ENCODE results near the gene DCST2. TPM values are rescaled to one million over a fixed set of nuclear protein-coding genes. Genes with fewer than 3 reads are reported as not detected.

DCST2 gene
- total and polyA plus RNA-seq, 7 donors, result 0.27 to 2.0 (median 0.43) TPM; not detected in 3

DNA sequence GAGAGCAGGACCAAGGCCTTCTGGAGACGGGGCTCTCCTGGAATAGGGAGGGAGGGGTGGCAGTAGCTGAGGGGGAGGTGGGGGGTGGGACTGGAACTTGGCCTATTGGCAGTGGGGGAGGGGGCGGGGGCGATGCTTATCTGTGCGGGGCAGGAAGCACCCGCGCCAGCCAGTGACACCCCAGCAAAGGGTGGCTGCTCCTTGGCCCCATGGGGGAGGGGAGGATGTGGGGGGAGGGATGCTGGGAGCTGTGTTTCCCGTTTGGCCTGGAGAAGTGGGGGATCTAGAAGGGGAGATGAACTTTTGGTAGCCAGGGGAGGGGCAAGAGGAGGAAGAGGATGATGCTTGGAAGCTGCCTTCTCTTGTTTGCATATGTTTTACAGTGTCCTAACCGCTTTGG lies 19.9 kb downstream of the DCST2 start:
- Histone ChIP-seq H3K4me1 (peaks cover 0 to 70% (median 54%) of the 10 kb centered on the region in 4 donors), H3K4me3 (no peak overlapping the region), H3K27me3 (no peaks in the 10 kb centered on the region), H3K9me3 (no peaks in the 10 kb centered on the region), H3K36me3 (peaks cover 0 to 28% (median 9%) of the 10 kb centered on the region in 4 donors), H3K27ac (peak overlapping the region; percentile 28 to 98 (median 76))
- intact Hi-C loops (cut with DNase I), result no loop called here
- 30 to 31% methylated on average over 8 of the region's 8 CpGs for WGBS, 2 donors
- DNase-seq, result no peak
- TF ChIP-seq, protein P1, sequence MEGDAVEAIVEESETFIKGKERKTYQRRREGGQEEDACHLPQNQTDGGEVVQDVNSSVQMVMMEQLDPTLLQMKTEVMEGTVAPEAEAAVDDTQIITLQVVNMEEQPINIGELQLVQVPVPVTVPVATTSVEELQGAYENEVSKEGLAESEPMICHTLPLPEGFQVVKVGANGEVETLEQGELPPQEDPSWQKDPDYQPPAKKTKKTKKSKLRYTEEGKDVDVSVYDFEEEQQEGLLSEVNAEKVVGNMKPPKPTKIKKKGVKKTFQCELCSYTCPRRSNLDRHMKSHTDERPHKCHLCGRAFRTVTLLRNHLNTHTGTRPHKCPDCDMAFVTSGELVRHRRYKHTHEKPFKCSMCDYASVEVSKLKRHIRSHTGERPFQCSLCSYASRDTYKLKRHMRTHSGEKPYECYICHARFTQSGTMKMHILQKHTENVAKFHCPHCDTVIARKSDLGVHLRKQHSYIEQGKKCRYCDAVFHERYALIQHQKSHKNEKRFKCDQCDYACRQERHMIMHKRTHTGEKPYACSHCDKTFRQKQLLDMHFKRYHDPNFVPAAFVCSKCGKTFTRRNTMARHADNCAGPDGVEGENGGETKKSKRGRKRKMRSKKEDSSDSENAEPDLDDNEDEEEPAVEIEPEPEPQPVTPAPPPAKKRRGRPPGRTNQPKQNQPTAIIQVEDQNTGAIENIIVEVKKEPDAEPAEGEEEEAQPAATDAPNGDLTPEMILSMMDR (IDR thresholded peaks at IDR 0.05), result no peak
- TF ChIP-seq POLR2AphosphoS5 (IDR thresholded peaks at IDR 0.05), result no peak
- TF ChIP-seq POLR2A (IDR thresholded peaks at IDR 0.05), result no peak
- no peak for TF ChIP-seq EP300 (IDR thresholded peaks at IDR 0.05)

DNA sequence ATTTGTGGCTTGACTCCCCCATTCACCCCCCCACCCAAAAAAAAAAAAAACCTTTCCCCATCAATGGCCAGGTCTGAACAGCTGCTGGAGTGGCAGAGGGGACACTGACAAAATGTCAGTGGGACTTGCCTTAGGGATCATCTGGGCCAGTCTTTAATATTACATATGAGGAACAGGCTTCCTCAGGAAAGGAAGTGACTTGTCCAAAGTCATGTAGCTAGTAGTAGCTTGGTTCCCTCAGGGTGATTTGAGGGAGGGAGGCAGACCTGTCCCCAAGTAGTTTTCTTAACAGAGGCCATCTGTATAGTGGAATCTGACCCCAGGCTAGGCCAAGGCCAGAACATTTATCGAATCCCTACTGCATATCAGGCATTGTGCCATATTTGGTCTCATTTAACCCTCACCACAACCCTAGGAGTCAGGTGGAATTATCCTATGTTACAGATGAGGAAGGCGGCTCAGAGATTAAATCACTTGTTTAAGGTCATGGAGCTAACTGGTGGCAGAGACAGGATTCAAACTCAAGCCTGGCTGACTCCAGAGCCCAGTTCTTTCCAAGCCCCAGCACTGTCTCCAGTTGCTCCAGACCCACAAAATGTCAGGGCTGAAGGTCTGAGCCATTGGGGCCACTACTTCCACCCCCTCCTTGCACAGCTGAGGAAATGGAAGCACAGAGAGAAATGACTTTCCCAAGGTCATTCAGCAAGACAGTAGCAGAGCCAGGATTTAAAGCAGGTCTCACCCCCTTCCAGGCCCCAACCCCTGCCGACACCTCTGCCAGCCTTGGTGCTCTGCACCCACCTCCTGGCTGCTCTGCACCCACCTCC lies 20.6 kb downstream of the DCST2 start:
- H3K9me3 ChIP-seq, result no peaks in the 10 kb centered on the region
- H3K27me3 ChIP-seq, result no peaks in the 10 kb centered on the region
- TF ChIP-seq POLR2A (IDR thresholded peaks at IDR 0.05), result no peak
- TF ChIP-seq EP300 (IDR thresholded peaks at IDR 0.05), result no peak
- TF ChIP-seq, protein P1 (IDR thresholded peaks at IDR 0.05), result no peak
- no peak for TF ChIP-seq POLR2AphosphoS5 (IDR thresholded peaks at IDR 0.05)
- peak overlapping the region; percentile 55 to 98 (median 97) for H3K27ac ChIP-seq
- intact Hi-C loops (cut with DNase I), result no loop called here
- DNase-seq, result no peak
- H3K4me3 ChIP-seq, result no peak overlapping the region
- H3K4me1 ChIP-seq, result peaks cover 0 to 73% (median 55%) of the 10 kb centered on the region in 4 donors
- peaks cover 0 to 28% (median 9%) of the 10 kb centered on the region in 4 donors for H3K36me3 ChIP-seq
- 49 to 70% methylated on average over 3 of the region's 3 CpGs for WGBS, 2 donors

DNA sequence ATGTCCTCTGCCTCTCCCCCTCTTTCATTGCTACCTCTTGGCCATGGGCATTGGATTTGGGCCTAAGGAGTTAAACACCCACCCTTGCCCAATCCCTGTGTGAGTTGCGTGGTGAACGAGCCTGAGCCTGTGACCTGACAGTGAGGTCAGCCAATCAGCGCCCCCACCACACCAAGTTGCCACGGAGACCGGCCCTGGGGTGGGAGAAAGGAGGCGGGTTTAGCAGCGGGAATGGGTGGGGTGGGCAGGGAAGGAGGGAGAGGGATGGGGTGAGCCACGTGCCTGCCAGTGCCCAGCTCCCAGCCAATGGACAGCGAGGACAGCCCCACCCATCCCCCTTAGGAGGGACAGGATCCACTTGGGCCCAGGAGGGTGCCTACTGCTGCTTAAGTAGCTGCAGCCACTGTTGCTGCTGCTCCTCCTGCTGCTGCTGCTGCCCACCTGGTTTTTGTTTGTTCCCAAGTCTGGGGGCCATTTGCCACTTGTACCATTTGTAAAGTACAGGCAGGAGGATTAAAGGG lies 21.5 kb downstream of the DCST2 start:
- Histone ChIP-seq H3K9me3 (no peaks in the 10 kb centered on the region), H3K27ac (peak overlapping the region; percentile 64 to 98 (median 97)), H3K36me3 (peaks cover 0 to 28% (median 9%) of the 10 kb centered on the region in 4 donors), H3K4me1 (peaks cover 0 to 73% (median 56%) of the 10 kb centered on the region in 4 donors), H3K27me3 (no peaks in the 10 kb centered on the region), H3K4me3 (no peak overlapping the region)
- intact Hi-C loops (cut with DNase I), result no loop called here
- peak in 2 of 4 donors; percentile 16 to 60 for TF ChIP-seq POLR2AphosphoS5 (IDR thresholded peaks at IDR 0.05)
- peak in 1 of 2 donors; percentile 57 for TF ChIP-seq POLR2A (IDR thresholded peaks at IDR 0.05)
- TF ChIP-seq EP300 (IDR thresholded peaks at IDR 0.05), result no peak
- TF ChIP-seq, protein P1 (IDR thresholded peaks at IDR 0.05), result no peak
- DNase-seq, result peak; percentile 90
- 5 to 40% methylated on average over 9 of the region's 9 CpGs for WGBS, 2 donors

DNA sequence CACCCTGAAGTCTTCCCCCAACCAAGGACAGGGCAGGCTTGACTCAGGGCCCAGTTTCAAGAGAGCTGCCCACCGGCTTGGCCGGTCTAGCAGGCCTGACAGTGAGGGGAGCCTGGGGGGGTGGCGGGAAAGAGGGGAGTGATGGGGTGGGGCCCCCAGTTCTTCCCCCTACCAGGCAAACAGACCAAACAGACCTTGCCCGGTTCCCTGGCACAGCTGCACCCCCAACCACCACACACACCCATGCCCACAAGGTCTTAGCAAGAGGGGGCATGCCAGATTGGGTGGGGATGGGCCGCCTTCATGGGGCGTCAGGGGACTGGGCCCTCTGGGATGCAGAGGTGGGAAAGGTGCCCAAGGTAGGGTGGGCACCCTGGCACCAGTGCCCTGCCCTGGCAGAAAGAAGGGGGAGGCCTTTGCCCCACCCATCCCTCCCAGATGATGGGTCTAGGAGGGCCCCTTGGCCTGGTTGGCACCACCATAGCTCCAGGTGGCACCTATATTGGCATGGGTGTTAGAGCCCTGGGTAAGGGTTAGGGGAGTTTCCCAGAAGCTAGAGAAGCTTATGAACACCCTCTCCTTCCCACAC lies 22.1 kb downstream of the DCST2 start:
- TF ChIP-seq, protein P1 (IDR thresholded peaks at IDR 0.05), result no peak
- TF ChIP-seq EP300 (IDR thresholded peaks at IDR 0.05), result no peak
- peaks cover 0 to 73% (median 56%) of the 10 kb centered on the region in 4 donors for H3K4me1 ChIP-seq
- WGBS, 2 donors, result 69 to 88% methylated on average over 6 of the region's 6 CpGs
- no peak overlapping the region for H3K4me3 ChIP-seq
- DNase-seq, result no peak
- peaks cover 0 to 27% (median 9%) of the 10 kb centered on the region in 4 donors for H3K36me3 ChIP-seq
- H3K27me3 ChIP-seq, result no peaks in the 10 kb centered on the region
- no peaks in the 10 kb centered on the region for H3K9me3 ChIP-seq
- intact Hi-C loops (cut with DNase I), result no loop called here
- peak overlapping the region; percentile 64 to 98 (median 97) for H3K27ac ChIP-seq

All from sigmoid colon (tissue), 7 donors.